ENCODE data around the gene ELANE.
"Not testable (repeated sequence)": the region's sequence is repeated elsewhere in the genome, so short reads cannot be mapped to it uniquely, and the experiment has no call there.

ELANE gene

DNA sequence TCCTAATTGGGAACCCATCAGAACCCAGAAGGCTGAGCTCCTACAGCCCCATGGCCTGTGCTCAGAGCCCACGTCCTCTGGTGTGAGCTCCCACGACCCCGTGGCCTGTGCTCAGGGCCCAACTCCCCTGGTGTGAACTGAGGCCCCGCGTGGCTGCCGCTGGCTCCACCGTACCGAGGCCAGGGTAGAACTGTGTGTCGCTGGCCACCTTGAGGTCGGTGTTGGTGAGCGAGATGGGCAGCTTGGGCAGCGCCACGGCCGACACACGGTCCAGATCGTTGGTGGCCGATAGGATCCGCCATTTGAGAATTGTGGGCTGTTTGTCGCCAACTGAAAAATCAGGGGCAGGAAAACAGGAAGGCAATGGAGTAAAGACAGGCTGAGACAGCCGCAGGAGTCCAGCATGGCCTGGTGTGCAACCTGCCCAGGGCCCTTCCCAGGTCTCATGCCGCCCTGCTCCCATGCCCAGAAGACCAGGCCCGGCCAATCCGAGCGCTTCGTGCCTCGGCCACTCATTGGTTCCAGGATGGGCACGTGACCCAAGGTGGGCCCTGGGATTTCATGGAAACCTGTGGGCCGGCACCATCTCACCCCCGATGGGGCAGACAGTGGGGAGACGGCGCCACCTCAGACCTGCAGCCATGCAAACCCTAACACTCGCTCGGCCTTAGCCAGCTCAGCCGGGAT lies 29.4 kb downstream of the ELANE start:
- no peak for DNase-seq

DNA sequence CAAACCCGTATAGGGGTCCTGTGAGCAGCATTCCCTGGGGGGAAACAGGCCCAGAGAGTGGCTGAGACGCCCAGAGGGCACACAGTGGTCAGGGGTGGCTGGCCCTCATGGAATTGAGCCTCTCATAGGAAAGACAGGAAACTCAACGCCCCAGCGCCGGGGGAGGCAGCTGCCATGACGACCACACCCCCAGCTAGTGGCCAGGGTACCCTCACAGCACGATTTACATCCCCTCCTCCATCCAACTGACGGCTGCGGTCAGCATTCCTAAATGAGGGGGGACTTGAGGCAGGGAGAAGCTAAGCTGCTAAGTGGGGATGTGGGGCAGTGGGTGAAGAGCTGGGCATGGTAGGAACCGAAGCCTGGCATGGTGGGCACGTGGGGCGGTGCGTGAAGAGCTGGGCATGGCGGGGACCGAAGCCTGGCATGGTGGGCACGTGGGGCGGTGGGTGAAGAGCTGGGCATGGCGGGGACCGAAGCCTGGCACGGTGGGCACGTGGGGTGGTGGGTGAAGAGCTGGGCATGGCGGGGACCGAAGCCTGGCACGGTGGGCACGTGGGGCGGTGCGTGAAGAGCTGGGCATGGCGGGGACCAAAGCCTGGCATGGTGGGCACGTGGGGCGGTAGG lies 30.9 kb downstream of the ELANE start:
- no peak for DNase-seq

DNA sequence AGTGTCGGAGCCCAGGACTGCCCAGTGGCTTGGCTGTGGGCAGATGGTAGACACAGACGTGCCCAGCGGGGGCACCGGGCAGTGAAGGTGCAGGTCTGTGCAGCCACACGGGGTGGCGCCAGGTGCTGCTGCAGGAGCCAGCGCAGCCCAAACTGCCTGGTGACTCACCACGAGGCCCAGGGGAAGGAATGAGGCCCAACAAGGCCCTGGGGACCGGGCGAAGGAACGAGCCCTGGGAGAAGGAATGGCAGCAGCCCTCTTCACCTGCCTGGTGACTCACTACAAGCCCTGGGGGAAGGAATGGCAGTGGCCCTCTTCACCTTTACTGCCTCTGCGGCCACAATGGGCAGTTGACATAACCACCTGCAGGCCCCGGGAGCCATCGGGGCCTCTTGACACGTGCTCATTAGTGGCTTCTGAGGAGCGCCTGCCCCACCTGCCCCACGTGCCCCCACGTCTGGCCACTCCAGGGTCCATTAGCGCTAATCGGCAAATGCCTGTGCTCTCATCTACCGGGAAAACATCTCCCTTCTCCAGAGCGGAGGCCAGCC lies 31.6 kb downstream of the ELANE start:
- DNase-seq, result no peak

DNA sequence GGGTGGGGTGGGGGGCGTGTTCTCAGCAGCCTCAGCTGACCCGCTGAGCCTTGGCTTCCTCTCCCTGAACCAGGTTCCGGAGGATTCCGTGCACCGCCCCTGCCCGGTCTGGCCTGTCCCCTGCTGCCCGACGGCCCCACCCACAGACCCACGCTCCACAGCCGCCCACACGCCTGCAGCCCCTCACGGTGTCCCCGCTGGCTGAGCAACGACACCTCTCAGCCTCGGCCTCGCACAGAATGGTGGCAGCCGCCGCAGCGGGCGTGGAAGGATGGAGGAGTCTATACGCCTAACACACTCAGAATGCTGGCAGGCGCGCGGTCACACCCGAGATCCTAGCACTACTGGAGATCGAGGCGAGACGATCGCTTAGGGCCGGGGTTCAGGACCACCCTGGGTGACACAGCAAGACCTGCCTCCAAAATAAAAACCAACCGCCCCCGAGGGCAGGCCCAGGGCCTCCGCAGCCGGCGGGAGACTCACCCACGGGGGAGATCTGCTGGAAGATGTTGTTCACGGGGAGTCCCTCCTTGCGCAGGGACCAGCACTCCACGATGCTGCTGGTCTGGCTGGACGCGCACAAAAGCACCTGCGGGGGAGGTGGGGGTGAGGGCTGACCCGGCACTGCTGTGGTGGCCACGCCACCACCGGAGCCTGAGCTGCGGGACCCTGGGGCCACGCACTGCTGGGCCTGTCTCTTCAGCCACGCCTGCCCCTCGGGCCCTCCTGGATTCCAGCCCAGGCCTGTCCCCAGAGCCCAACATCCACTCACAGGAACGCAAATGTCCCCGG lies 32.5 kb downstream of the ELANE start:
- DNase-seq, result no peak

DNA sequence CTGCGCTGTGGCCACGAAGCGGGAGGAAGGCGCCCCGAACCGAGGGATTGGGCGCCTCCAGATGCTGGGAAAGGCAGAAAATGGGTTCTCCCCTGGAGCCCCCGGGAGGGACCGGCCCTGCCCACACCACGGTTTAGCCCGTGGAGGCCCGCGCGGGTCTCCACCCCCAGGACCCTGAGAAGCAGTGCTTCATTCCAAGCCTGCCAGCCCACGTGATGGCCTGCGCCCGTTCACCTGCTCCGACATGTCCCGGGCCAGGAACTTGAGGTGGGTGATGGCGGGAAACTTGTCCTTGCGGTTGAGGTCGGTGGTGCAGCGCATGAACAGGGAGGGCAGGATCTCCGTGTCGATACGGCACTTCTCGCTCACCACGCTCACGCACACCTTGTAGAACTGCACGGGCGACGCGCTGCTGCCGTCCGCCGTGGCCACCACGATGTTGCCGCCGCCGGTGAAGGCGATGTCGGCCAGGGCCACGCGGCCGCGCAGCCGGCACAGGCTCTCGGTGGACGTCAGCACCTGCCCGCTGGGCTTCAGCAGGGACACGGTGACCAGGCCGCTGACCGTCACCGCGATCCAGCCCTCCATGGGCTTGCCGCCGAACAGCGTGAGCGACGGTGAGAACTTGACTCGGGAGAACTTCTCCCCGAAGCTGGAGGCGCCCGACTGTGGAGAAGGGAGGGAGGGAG lies 33.6 kb downstream of the ELANE start:
- no peak for DNase-seq

DNA sequence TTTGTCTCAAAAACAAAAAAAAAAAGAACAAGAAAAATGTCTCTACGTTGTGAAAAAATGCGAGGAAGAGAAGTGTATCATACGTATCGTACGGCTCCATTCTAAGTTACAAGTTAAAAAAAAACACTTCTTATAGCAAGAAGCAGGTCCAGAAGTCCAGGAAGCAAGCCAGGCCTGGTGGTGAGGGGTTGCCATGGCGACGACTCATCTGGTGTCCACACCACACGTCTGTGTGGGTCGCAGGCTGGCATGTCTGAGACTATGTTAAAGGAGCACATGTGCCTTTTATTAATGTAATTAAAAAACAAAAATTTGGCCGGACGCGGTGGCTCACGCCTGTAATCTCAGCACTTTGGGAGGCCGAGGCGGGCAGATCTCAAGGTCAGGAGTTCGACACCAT lies 35.0 kb downstream of the ELANE start:
- DNase-seq, result no peak

DNA sequence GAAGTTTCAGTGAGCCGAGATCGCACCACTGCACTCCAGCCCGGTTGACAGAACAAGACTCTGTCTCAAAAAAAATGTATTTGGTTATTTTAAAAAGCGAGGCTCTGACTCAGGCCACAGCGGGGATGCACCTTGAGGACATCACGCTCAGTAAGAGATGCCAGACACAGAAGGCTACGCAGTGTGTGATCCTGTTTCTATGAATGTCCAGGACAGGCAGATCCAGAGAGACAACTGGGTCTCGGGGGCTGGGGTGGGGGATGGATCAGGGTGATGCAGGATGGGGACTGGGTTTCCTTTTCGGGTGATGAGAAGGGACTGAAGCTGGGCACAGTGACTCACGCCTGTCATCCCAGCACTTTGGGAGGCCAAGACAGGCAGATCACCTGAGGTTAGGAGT lies 35.5 kb downstream of the ELANE start:
- DNase-seq, result no peak

DNA sequence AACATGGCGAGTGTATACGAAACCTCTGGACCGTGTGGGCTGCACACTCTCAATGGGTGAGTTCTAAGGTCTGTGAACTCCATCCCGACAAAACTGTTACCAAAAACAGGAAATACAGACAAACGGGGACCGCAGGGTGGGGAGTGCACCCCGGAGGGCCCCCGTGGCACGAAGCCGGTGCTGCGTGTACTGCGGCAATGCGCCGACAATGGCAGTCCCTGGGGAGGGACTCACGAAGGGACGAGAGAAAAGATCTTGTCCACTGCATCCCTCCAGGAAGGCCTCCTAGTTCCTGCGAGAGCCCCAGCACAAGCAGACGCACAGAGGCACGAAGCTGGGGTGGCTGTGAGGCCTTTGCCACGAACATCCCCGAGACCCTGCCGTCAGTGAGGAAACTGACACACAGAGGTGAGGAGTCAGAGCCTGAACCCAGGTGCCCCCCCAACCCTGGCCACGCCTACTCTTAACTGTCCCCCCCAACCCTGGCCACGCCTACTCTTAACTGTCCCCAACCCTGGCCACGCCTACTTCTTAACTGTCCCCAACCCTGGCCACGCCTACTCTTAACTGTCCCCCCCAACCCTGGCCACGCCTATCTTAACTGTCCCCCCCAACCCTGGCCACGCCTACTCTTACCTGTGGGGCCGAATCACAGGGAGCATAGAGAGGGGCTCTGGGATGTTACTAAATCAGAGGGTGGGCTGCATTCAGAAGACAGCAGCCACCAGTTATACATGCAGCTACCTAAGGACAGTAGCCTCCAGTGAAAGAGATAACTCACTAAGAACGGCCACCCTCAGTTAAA lies 36.7 kb downstream of the ELANE start:
- DNase-seq, result no peak

DNA sequence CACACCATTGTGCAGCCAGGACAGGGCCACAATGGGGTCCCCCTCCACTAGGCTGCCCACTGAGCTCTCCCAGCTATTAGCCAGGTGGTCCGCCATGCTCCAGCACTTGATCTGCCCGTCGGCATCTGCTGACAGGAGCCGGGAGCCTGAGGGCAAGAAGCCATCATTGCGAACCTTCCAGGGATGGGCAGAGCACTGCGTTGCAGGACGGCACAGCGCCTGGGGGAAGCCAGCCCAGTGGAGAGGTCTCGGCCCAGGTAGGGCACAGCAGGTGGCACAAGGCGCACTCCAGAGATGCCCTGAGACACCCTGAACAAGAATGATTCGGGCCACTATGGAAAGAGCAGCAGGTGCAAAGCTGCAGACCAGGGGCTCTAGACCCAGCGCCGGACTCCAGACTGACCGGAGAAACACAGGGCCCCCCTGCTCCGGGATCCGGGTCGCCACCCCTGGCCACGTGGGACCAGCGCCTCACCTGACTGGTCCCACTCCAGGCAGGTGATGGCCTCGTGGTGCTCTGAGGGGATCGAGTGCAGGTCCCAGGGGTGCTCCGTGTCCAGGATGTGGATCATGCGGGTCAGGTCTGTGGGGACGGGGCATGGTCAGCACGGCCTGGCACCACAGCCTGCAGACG lies 37.7 kb downstream of the ELANE start:
- DNase-seq, result no peak

DNA sequence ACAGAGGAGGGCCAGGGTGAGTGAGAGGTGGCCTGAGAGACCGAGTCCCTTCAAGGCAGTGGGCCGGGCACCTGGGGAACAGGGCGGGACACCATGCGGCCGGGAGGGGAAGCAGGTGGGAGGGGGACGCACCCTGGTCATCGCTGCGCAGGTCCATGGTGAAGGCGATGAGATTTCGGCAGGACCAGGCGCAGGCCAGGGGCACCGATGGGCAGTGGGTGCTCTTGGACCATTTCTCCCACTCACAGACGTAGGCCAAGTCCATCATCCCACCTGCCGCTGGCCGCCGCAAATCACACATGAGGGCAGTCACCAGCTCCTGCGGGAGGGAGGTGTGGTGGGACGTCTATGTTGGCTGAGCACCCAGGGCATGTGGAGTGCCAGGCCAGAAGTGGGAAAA lies 38.7 kb downstream of the ELANE start:
- no peak for DNase-seq

DNA sequence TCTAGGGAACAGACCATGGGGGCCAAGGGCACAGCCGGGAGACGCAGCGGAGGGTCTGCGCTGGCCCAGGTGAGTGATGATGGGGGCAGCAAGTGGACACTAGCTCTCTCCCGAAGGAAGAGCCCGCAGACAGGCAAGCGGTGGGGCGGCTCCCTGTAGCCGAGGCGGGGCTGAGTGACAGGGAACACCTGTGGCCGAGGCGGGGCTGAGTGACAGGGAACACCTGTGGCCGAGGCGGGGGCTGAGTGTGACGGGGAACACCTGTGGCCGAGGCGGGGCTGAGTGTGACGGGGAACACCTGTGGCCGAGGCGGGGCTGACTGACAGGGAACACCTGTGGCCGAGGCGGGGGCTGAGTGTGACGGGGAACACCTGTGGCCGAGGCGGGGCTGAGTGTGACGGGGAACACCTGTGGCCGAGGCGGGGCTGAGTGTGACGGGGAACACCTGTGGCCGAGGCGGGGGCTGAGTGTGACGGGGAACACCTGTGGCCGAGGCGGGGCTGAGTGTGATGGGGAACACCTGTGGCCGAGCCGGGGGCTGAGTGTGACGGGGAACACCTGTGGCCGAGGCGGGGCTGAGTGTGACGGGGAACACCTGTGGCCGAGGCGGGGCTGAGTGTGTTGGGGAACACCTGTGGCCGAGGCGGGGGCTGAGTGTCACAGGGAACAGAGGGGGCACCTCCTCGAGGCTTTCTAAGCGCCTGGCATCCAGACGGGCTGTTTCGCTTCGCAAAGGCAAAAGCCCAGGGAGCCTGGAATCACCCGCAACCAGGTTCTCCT lies 39.5 kb downstream of the ELANE start:
- not testable (repeated sequence) for DNase-seq

DNA sequence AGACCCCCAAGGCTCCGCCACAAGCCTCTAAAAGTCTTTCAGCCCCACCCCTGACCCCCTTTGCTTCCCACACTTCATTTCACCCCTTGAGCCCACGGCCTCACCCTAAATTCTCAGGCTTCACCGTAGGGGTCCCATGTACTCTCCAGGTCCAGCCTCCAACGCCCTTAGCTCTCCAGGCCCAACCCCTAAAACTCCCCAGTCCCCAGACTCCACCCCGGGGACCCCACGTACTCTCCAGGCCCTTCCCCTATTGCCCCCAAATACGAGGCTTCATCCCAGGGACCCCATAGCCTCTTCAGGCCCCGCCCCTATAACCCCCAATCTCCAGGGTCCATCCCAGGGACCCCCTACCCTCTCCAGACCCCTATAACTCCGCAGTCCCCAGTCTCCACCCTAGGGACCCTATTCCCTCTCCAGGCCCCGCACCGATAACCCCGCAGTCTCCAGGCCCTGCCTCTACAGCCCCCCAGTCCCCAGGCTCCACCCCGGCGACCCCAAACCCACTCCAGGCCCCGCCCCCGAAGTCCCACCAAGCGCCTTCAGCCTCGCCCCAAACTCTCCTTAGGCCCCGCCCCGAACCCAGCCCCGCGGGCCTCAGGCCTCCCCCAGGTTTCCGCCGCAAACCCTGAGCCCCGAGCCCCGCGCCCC lies 40.3 kb downstream of the ELANE start:
- DNase-seq, result no peak

DNA sequence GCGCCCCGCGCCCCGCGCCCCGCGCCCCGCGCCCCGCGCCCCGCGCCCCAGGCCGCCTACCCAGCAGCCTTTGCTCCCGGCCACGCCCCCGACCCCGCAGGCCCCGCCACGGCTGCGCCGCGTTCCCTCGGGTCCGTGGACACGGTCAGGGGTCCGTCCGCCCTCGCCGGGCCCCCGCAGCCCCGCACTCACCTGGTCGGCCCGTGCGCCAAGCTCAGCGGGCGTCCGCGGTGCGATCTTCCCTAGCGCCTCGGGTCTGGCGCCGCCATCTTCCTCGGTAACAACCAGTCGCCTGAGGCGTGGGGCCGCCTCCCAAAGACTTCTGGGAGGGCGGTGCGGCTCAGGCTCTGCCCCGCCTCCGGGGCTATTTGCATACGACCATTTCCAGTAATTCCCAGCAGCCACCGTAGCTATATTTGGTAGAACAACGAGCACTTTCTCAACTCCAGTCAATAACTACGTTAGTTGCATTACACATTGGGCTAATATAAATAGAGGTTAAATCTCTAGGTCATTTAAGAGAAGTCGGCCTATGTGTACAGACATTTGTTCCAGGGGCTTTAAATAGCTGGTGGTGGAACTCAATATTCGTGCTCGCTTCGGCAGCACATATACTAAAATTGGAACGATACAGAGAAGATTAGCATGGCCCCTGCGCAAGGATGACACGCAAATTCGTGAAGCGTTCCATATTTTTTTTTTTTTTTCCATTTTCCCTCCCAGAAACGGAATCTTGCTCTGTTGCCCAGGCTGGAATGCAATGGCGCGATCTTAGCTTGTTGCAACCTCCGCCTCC lies 41.0 kb downstream of the ELANE start, which contains the start of the genes MED16 and RNU6-9:
TSS of gene MED16 (minus strand) at position 294 of the 796 bp plus-strand sequence. CDS start 2,056 bp downstream, outside the sequence.
TSS of gene RNU6-9 (plus strand) at position 591 of the 796 bp plus-strand sequence.
- peak; percentile 90 for DNase-seq

DNA sequence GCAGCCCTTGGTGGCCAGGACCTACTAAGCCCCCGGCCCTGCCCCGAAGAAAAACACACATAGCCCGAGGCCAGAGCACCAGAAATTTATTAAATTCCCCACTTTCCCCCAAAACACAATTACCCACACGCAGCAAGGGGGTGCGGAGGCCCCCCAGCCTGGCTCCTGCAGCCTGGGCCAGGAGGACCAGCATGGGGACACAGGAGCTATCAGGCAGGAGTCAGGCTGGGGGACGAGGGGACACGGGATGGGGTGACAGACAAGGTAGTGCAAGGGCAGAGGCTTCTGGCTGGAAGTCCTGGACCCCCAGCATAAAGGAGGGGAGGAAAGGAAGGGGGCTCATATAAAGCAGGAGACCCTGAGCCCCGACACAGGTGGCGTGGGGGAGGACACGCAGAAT lies 44.3 kb downstream of the ELANE start:
- DNase-seq, result no peak

DNA sequence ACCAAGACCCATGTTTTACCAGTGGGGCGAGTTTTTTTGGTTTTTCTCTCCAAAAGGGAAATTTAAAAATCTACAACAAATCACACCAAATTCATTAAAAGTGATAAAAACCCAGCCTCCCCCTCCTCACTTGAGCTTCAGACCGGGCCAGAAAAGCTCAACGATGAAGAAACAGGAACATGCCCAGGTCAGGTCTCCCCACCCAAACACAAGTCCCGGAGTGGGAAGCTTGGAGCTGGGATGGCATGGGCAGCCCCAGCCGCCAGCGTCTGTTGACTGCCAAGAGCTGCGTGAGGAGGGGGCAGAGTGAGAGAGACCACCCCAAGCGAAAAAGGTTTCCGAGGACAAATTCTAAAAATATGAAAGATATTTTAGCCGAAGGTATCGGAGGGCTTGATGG lies 44.9 kb downstream of the ELANE start:
- no peak for DNase-seq

DNA sequence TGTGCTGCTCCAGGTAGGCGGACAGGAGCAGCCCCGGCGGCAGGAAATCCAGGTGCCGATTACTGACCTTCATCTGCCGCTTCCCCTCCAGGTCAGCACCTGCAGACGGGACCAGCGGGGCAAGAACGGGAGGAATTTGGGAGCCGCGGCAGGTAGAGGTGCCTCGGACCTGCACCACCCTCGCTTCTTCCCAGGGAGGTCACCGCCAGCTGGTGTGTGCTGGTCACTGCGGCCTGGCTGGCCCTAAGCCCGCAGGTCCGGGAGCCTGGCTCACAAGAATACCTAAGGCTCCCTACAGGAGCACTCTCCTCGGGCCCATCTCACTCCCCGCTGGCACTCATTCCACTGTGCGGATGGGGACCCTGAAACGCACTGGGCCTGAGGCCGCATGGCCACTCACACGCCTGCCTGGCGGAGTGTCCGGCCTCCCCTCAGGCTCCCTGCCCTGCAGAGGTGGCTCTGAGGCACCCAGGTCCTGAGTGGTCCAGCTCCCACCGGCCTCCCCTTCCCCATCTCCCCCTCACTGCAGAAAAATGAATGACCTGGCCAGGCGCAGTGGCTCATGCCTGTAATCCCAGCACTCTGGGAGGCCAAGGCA lies 45.4 kb downstream of the ELANE start:
- DNase-seq, result no peak

DNA sequence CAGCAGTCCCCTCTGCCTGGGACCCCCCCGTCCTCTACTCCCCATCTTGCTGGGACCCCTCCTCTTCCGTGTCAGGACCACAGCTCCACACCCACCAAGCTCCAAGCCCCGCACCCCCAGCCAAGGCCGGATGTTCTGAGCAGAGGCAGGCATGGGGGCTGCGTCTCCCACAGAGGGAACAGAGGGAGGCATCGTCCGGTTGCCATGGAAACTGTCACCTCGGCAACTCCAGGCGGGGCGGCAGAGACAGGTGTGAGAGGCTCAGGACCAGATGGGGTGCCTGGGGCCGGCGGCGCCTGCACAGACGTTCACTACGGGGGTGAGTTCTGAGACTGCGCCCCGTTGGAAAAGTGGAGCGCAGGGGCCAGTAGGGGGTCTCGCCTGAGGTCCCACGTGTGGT lies 46.6 kb downstream of the ELANE start:
- no peak for DNase-seq

DNA sequence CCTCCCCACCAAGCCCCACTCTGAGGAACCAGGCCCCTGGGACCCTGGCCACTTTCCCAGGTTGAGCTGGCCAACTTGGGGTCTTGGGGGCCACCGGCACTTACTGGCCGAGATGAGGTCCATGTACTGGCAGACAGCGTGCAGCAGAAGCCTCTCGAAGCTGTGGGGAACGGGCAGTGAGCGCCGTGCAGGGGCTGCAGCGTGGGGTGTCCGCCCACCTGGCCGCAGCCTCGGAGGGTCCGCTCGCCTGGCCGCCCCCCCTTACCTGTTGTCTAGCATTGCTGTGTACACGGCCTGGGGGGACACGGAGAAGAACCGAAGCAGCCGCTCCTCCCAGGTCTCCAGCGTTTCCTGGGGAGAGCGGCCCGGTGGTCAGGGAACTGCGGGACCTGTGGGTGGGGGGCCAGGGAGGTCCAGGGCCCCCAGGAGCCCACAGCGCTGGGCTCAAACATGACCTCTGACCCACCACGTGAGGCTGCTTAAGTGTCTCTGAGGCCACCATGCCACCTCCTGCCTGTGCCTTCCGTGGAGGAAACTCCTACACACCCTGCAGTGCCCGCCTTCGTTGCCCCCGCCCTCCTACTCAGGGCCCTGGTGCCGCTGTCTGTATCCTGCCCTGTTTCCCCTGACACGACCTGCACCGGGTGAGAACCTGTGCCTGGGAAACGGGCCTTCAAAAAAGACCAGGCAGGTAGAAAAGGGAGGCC lies 47.4 kb downstream of the ELANE start:
- DNase-seq, result no peak

DNA sequence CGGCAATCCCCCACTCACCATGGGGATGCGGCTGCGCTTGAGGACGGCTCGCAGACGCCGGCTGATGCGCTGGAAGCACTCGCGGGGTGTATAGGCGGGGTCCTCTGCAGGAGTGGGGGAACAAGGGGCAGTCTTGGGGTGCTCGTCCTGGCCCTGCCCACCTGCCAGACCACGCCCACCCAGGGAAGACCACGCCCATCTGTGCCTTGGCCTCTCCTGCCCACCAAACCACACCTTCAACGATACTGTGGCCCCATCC lies 47.9 kb downstream of the ELANE start:
- DNase-seq, result no peak
